Keratinocyte (primary cell): Measurements from ENCODE around the gene DSEL.

Experiments used
- CTCF ChIP-seq, 3 experiments: IDR thresholded peaks in 1 of 3; conservative IDR thresholded peaks in 1 of 3; optimal IDR thresholded peaks in 1 of 3; 2 replicates in 2 of 3; 3 replicates in 1 of 3; pipeline versions ENCODE3 to v1.5.1; 2011; ENCODE audit warnings: low read length in 3 of 3, mild to moderate bottlenecking in 3 of 3, moderate library complexity in 2 of 3, control low read depth in 1 of 3, inconsistent platforms in 1 of 3; ENCODE audit not compliant: insufficient read depth in 2 of 3; ENCODE audit errors: extremely low read depth in 1 of 3
- EZH2 ChIP-seq: IDR thresholded peaks from one replicate; pipeline ENCODE4 v1.6.1; 2012; ENCODE audit warnings: inconsistent platforms, mild to moderate bottlenecking, low read length, moderate library complexity

GRCh38 chr18:67540559-67540958 lies 24.0 kb upstream of the DSEL start:
- TF ChIP-seq CTCF (optimal IDR thresholded peaks at IDR 0.05 in 1 of 3, IDR thresholded peaks at IDR 0.05 in 1 of 3, conservative IDR thresholded peaks at IDR 0.05 in 1 of 3; ENCODE audit: extremely low read depth in 1 of 3, insufficient read depth in 2 of 3, low read length in 3 of 3) (no peak), EZH2 (no peak)
